Esophagus muscularis mucosa (tissue), 3 donors: ENCODE results near the gene REL.

Source experiments
- POLR2A ChIP-seq: fragments of 450-650 bp; IDR thresholded peaks from one replicate; pipeline ENCODE4 v1.6.1; 2017; ENCODE audit warnings: antibody characterized with exemption, moderate library complexity, mild to moderate bottlenecking, low read depth
- TF ChIP-seq, protein P1 (sequence below), 3 experiments: fragments of 200-600 bp in 2 of 3; fragments of 450-650 bp in 1 of 3; sonication (generic) in 2 of 3; IDR thresholded peaks; one replicate each; pipeline ENCODE4 v1.5.1; 2017 to 2019; ENCODE audit warnings: antibody characterized with exemption in 3 of 3, mild to moderate bottlenecking in 2 of 3, moderate library complexity in 1 of 3

DNA sequence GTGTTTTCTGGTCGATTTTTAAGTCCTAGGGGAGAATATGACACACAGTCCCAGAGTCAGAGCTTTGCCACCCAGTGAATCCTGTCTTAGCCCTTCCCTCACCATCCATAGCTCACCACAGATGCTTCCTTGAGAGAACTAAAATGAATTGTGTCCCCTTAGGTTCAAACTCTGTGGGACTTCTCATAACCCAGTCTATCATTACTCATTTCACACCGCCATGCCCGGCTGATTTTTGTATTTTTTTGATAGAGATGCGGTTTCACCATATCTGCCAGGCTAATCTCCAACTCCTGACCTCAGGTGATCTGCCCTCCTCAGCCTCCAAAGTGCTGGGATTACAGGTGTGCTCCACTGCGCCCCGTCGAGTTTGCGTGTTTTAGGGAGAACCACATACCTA, 66.8 kb downstream of the REL start:
- TF ChIP-seq POLR2A: no peak
- TF ChIP-seq, protein P1, sequence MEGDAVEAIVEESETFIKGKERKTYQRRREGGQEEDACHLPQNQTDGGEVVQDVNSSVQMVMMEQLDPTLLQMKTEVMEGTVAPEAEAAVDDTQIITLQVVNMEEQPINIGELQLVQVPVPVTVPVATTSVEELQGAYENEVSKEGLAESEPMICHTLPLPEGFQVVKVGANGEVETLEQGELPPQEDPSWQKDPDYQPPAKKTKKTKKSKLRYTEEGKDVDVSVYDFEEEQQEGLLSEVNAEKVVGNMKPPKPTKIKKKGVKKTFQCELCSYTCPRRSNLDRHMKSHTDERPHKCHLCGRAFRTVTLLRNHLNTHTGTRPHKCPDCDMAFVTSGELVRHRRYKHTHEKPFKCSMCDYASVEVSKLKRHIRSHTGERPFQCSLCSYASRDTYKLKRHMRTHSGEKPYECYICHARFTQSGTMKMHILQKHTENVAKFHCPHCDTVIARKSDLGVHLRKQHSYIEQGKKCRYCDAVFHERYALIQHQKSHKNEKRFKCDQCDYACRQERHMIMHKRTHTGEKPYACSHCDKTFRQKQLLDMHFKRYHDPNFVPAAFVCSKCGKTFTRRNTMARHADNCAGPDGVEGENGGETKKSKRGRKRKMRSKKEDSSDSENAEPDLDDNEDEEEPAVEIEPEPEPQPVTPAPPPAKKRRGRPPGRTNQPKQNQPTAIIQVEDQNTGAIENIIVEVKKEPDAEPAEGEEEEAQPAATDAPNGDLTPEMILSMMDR (IDR thresholded peaks at IDR 0.05): no peak
